ENCODE data around the gene F2R.
"Not testable (repeated sequence)": the region's sequence is repeated elsewhere in the genome, so short reads cannot be mapped to it uniquely, and the experiment has no call there.

Gene F2R

GRCh38 chr5:76747706-76748105 is 31.8 kb downstream of the F2R start:
- no peaks in the 10 kb centered on the region for H3K27me3 ChIP-seq (ENCODE audit: control insufficient read depth, insufficient read depth, low read length, poor library complexity, severe bottlenecking)
- H3K4me3 ChIP-seq (ENCODE audit: insufficient read depth, low read depth, low read length): no peak overlapping the region
- no peaks in the 10 kb centered on the region for H3K36me3 ChIP-seq (ENCODE audit: control insufficient read depth, insufficient read depth, low read length)
- H3K27ac ChIP-seq (ENCODE audit: insufficient read depth, low read depth, low read length, poor library complexity, severe bottlenecking): no peak overlapping the region
- H3K4me1 ChIP-seq (ENCODE audit: control insufficient read depth, insufficient read depth, low read length): no peaks in the 10 kb centered on the region
- 92 to 94% methylated on average over 13 of the region's 13 CpGs for WGBS, 2 experiments
- H3K9me3 ChIP-seq (ENCODE audit: control insufficient read depth, low read length): no peaks in the 10 kb centered on the region

- Histone ChIP-seq H3K4me3 (ENCODE audit: insufficient read depth, low read depth, low read length) (no peak overlapping the region), H3K36me3 (ENCODE audit: control insufficient read depth, insufficient read depth, low read length) (no peaks in the 10 kb centered on the region), H3K27ac (ENCODE audit: insufficient read depth, low read depth, low read length, poor library complexity, severe bottlenecking) (no peak overlapping the region), H3K4me1 (ENCODE audit: control insufficient read depth, insufficient read depth, low read length) (no peaks in the 10 kb centered on the region), H3K9me3 (ENCODE audit: control insufficient read depth, low read length) (no peaks in the 10 kb centered on the region), H3K27me3 (ENCODE audit: control insufficient read depth, insufficient read depth, low read length, poor library complexity, severe bottlenecking) (no peaks in the 10 kb centered on the region)
- 90 to 92% methylated on average over 5 of the region's 5 CpGs for WGBS, 2 experiments
Measured at GRCh38 chr5:76751291-76751690, 35.4 kb downstream of the F2R start.

- Histone ChIP-seq H3K4me3 (ENCODE audit: insufficient read depth, low read depth, low read length) (no peak overlapping the region), H3K36me3 (ENCODE audit: control insufficient read depth, insufficient read depth, low read length) (no peaks in the 10 kb centered on the region), H3K9me3 (ENCODE audit: control insufficient read depth, low read length) (no peaks in the 10 kb centered on the region), H3K4me1 (ENCODE audit: control insufficient read depth, insufficient read depth, low read length) (no peaks in the 10 kb centered on the region), H3K27ac (ENCODE audit: insufficient read depth, low read depth, low read length, poor library complexity, severe bottlenecking) (no peak overlapping the region), H3K27me3 (ENCODE audit: control insufficient read depth, insufficient read depth, low read length, poor library complexity, severe bottlenecking) (no peaks in the 10 kb centered on the region)
- 94 to 96% methylated on average over 3 of the region's 3 CpGs for WGBS, 2 experiments
Measured at GRCh38 chr5:76754668-76755078, 38.7 kb downstream of the F2R start.

- Histone ChIP-seq H3K36me3 (ENCODE audit: control insufficient read depth, insufficient read depth, low read length) (no peaks in the 10 kb centered on the region), H3K27ac (ENCODE audit: insufficient read depth, low read depth, low read length, poor library complexity, severe bottlenecking) (no peak overlapping the region), H3K9me3 (ENCODE audit: control insufficient read depth, low read length) (no peaks in the 10 kb centered on the region), H3K4me1 (ENCODE audit: control insufficient read depth, insufficient read depth, low read length) (no peaks in the 10 kb centered on the region), H3K27me3 (ENCODE audit: control insufficient read depth, insufficient read depth, low read length, poor library complexity, severe bottlenecking) (no peaks in the 10 kb centered on the region), H3K4me3 (ENCODE audit: insufficient read depth, low read depth, low read length) (no peak overlapping the region)
- WGBS, 2 experiments: 95 to 96% methylated on average over 11 of the region's 11 CpGs
Measured at GRCh38 chr5:76755779-76756637, 40.1 kb downstream of the F2R start.

- Histone ChIP-seq H3K4me3 (ENCODE audit: insufficient read depth, low read depth, low read length) (no peak overlapping the region), H3K36me3 (ENCODE audit: control insufficient read depth, insufficient read depth, low read length) (no peaks in the 10 kb centered on the region), H3K9me3 (ENCODE audit: control insufficient read depth, low read length) (no peaks in the 10 kb centered on the region), H3K27me3 (ENCODE audit: control insufficient read depth, insufficient read depth, low read length, poor library complexity, severe bottlenecking) (no peaks in the 10 kb centered on the region), H3K4me1 (ENCODE audit: control insufficient read depth, insufficient read depth, low read length) (no peaks in the 10 kb centered on the region), H3K27ac (ENCODE audit: insufficient read depth, low read depth, low read length, poor library complexity, severe bottlenecking) (no peak overlapping the region)
- WGBS, 2 experiments: 94 to 96% methylated on average over 4 of the region's 4 CpGs
Measured at GRCh38 chr5:76757049-76757448, 41.1 kb downstream of the F2R start.

- not testable (repeated sequence) for H3K9me3 ChIP-seq (ENCODE audit: control insufficient read depth, low read length); H3K27me3 ChIP-seq (ENCODE audit: control insufficient read depth, insufficient read depth, low read length, poor library complexity, severe bottlenecking); H3K4me3 ChIP-seq (ENCODE audit: insufficient read depth, low read depth, low read length); H3K36me3 ChIP-seq (ENCODE audit: control insufficient read depth, insufficient read depth, low read length); H3K4me1 ChIP-seq (ENCODE audit: control insufficient read depth, insufficient read depth, low read length); H3K27ac ChIP-seq (ENCODE audit: insufficient read depth, low read depth, low read length, poor library complexity, severe bottlenecking)
- 91 to 92% methylated on average over 9 of the region's 9 CpGs for WGBS, 2 experiments
Measured at GRCh38 chr5:76761118-76761517, 45.2 kb downstream of the F2R start.

GRCh38 chr5:76762484-76762883 is 46.6 kb downstream of the F2R start:
- Histone ChIP-seq H3K27me3 (ENCODE audit: control insufficient read depth, insufficient read depth, low read length, poor library complexity, severe bottlenecking) (no peaks in the 10 kb centered on the region), H3K4me1 (ENCODE audit: control insufficient read depth, insufficient read depth, low read length) (no peaks in the 10 kb centered on the region), H3K27ac (ENCODE audit: insufficient read depth, low read depth, low read length, poor library complexity, severe bottlenecking) (no peak overlapping the region), H3K36me3 (ENCODE audit: control insufficient read depth, insufficient read depth, low read length) (no peaks in the 10 kb centered on the region), H3K4me3 (ENCODE audit: insufficient read depth, low read depth, low read length) (no peak overlapping the region), H3K9me3 (ENCODE audit: control insufficient read depth, low read length) (no peaks in the 10 kb centered on the region)
- 91 to 94% methylated on average over 2 of the region's 2 CpGs for WGBS, 2 experiments

- Histone ChIP-seq H3K36me3 (ENCODE audit: control insufficient read depth, insufficient read depth, low read length) (no peaks in the 10 kb centered on the region), H3K27me3 (ENCODE audit: control insufficient read depth, insufficient read depth, low read length, poor library complexity, severe bottlenecking) (no peaks in the 10 kb centered on the region), H3K27ac (ENCODE audit: insufficient read depth, low read depth, low read length, poor library complexity, severe bottlenecking) (no peak overlapping the region), H3K4me3 (ENCODE audit: insufficient read depth, low read depth, low read length) (no peak overlapping the region), H3K9me3 (ENCODE audit: control insufficient read depth, low read length) (no peaks in the 10 kb centered on the region), H3K4me1 (ENCODE audit: control insufficient read depth, insufficient read depth, low read length) (no peaks in the 10 kb centered on the region)
Measured at GRCh38 chr5:76763136-76763535, 47.2 kb downstream of the F2R start.

- Histone ChIP-seq H3K27ac (ENCODE audit: insufficient read depth, low read depth, low read length, poor library complexity, severe bottlenecking) (no peak overlapping the region), H3K4me3 (ENCODE audit: insufficient read depth, low read depth, low read length) (no peak overlapping the region), H3K4me1 (ENCODE audit: control insufficient read depth, insufficient read depth, low read length) (no peaks in the 10 kb centered on the region), H3K9me3 (ENCODE audit: control insufficient read depth, low read length) (no peaks in the 10 kb centered on the region), H3K27me3 (ENCODE audit: control insufficient read depth, insufficient read depth, low read length, poor library complexity, severe bottlenecking) (no peaks in the 10 kb centered on the region), H3K36me3 (ENCODE audit: control insufficient read depth, insufficient read depth, low read length) (no peaks in the 10 kb centered on the region)
- 60 to 70% methylated on average over 2 of the region's 3 CpGs for WGBS, 2 experiments
Measured at GRCh38 chr5:76764374-76764773, 48.4 kb downstream of the F2R start.

- H3K9me3 ChIP-seq (ENCODE audit: control insufficient read depth, low read length): no peaks in the 10 kb centered on the region
- no peaks in the 10 kb centered on the region for H3K36me3 ChIP-seq (ENCODE audit: control insufficient read depth, insufficient read depth, low read length)
- H3K4me3 ChIP-seq (ENCODE audit: insufficient read depth, low read depth, low read length): no peak overlapping the region
- H3K27ac ChIP-seq (ENCODE audit: insufficient read depth, low read depth, low read length, poor library complexity, severe bottlenecking): no peak overlapping the region
- 71 to 77% methylated on average over 3 of the region's 3 CpGs for WGBS, 2 experiments
- no peaks in the 10 kb centered on the region for H3K27me3 ChIP-seq (ENCODE audit: control insufficient read depth, insufficient read depth, low read length, poor library complexity, severe bottlenecking)
- H3K4me1 ChIP-seq (ENCODE audit: control insufficient read depth, insufficient read depth, low read length): no peaks in the 10 kb centered on the region
Measured at GRCh38 chr5:76765249-76765648, 49.3 kb downstream of the F2R start.

Data from ectodermal cell (in vitro differentiated cells).